ENCODE data around the gene CDH23.

The CDH23 gene

DNA sequence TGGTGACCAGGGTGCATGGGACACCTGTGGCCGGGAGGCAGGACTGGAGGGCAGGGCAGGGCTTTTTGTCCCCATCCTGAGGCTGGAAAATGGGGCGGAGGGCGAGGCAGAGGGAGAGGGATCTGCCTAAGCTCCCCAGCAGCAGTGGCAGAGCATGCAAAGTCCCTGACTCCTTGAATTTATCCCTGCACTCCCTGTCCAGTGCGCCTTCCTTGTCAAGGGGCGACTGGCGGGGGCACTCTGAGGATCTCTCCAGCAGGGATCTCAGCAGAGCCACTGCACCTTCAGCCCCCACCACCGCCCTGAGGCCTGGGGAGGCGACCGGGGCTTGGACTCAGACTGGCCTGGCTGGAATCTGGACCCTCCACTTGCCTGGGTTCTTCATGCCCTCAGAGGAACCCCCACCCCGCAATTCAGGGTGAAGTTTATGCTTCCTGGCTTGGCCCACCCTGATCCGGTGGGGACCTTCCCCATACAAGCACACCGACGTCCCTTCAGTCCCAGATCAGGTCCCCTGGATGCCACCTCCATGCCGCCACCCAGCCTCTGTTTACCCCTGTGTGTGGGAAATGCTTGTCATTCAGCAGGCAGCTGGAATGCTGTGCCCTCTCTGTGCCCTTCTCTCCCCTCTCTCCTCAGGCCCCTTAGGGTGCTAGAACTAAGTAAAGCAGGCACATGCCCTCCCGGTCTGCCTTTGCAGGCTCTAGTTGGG, 46.3 kb downstream of the CDH23 start:
- Histone ChIP-seq H3K27ac (ENCODE audit: low read depth, low read length) (no peak overlapping the region), H3K4me1 (ENCODE audit: control insufficient read depth, insufficient read depth, low read length) (no peaks in the 10 kb centered on the region), H3K27me3 (ENCODE audit: control insufficient read depth, insufficient read depth, low read length) (no peaks in the 10 kb centered on the region), H3K36me3 (ENCODE audit: control insufficient read depth, insufficient read depth, low read length) (no peaks in the 10 kb centered on the region), H3K4me3 (ENCODE audit: low read length) (no peak overlapping the region), H3K9ac (ENCODE audit: low read length) (no peak overlapping the region)

GRCh38 chr10:71443676-71444075, 47.0 kb downstream of the CDH23 start:
- Histone ChIP-seq H3K36me3 (ENCODE audit: control insufficient read depth, insufficient read depth, low read length) (no peaks in the 10 kb centered on the region), H3K4me1 (ENCODE audit: control insufficient read depth, insufficient read depth, low read length) (no peaks in the 10 kb centered on the region), H3K27me3 (ENCODE audit: control insufficient read depth, insufficient read depth, low read length) (no peaks in the 10 kb centered on the region)

DNA sequence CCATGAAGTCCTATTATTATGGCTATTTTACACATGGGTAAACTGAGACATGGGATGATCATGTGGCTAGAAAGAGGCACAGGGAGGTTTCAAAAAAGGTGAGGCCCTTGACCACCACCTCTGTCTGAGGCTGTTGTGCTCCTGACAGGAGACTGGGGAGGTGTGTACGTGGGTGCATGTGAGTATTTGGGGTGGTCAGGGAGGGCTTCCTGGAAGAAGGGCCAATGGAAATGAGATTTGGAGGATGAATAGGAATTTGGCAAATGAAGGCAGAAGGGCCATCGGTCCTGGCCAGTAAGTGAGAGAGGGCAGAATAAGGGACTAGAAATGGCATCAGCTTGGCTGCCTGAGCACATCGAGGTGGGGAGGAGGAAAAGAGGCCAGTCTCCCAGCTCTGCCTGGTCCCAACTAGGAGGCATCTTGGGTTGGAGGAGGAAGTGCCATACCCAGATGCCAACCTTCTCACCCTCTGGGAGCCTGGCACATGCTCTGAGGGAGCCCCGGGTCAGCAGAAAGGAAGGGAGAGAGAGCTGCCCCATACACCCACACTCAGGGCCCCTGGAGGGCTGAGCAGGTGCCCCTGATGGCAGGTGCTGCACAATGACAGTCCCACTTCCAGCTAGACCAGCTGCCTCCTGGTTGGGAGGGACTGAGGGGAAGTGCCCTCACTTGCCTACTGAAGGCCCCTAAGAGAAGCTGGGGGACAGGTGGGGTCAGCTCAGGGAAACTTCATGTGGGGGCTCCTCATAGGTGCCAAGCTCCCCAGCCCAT, 47.7 kb downstream of the CDH23 start:
- Histone ChIP-seq H3K4me3 (ENCODE audit: low read length) (no peak overlapping the region), H3K27ac (ENCODE audit: low read depth, low read length) (no peak overlapping the region), H3K36me3 (ENCODE audit: control insufficient read depth, insufficient read depth, low read length) (no peaks in the 10 kb centered on the region), H3K9ac (ENCODE audit: low read length) (no peak overlapping the region), H3K4me1 (ENCODE audit: control insufficient read depth, insufficient read depth, low read length) (no peaks in the 10 kb centered on the region), H3K27me3 (ENCODE audit: control insufficient read depth, insufficient read depth, low read length) (no peaks in the 10 kb centered on the region)

More at GRCh38 chr10:71443676-71444075, 47.0 kb downstream of the CDH23 start:
- no peak overlapping the region for H3K27ac ChIP-seq (ENCODE audit: low read depth, low read length)
- H3K9ac ChIP-seq (ENCODE audit: low read length): no peak overlapping the region
- H3K4me3 ChIP-seq (ENCODE audit: low read length): no peak overlapping the region

DNA sequence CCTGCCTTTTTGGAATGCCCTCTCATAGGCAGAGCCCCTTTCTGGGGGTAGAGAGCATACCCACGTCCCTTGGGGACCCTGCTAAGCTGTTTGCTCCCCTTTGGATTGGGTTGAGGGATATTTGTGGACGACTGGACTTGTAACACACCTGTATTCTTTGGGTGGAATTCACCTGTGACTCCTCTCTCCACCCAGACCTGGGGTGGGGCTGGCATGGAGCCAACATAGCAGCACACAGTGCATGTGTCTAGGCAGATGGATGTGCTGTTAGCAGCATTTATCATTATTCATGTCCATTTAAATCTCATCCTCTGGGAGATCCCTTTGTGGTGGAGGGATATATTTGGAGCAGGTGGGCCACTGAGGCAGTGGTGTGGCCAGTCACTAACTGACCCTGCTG, 51.0 kb downstream of the CDH23 start:
- H3K27ac ChIP-seq (ENCODE audit: low read depth, low read length): no peak overlapping the region
- no peak overlapping the region for H3K4me3 ChIP-seq (ENCODE audit: low read length)
- no peaks in the 10 kb centered on the region for H3K27me3 ChIP-seq (ENCODE audit: control insufficient read depth, insufficient read depth, low read length)
- H3K36me3 ChIP-seq (ENCODE audit: control insufficient read depth, insufficient read depth, low read length): no peaks in the 10 kb centered on the region
- no peaks in the 10 kb centered on the region for H3K4me1 ChIP-seq (ENCODE audit: control insufficient read depth, insufficient read depth, low read length)
- no peak overlapping the region for H3K9ac ChIP-seq (ENCODE audit: low read length)

GRCh38 chr10:71448146-71448545, 51.4 kb downstream of the CDH23 start:
- Histone ChIP-seq H3K36me3 (ENCODE audit: control insufficient read depth, insufficient read depth, low read length) (no peaks in the 10 kb centered on the region), H3K27me3 (ENCODE audit: control insufficient read depth, insufficient read depth, low read length) (no peaks in the 10 kb centered on the region), H3K4me3 (ENCODE audit: low read length) (no peak overlapping the region), H3K27ac (ENCODE audit: low read depth, low read length) (no peak overlapping the region), H3K4me1 (ENCODE audit: control insufficient read depth, insufficient read depth, low read length) (no peaks in the 10 kb centered on the region), H3K9ac (ENCODE audit: low read length) (no peak overlapping the region)

DNA sequence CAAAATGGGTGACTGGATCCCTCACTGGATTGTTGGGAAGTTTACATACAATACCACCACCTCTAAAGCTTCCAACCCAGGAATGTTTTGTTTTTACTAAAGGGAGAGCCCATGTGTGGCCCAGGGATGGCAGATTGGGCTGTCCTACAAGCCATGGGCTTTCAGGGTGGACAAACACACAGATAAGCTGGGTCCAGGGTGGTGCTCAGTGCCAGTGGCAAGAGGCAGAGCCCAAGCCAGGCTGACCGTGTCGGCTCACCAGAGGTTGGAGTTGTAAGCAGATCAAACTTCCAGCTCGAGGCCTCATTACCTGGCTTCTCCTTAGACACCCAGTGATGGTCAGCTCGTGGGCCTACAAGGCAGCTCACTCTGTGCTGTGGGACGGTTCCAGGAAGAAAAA, 52.3 kb downstream of the CDH23 start:
- no peaks in the 10 kb centered on the region for H3K36me3 ChIP-seq (ENCODE audit: control insufficient read depth, insufficient read depth, low read length)
- no peak overlapping the region for H3K27ac ChIP-seq (ENCODE audit: low read depth, low read length)
- no peaks in the 10 kb centered on the region for H3K27me3 ChIP-seq (ENCODE audit: control insufficient read depth, insufficient read depth, low read length)
- H3K4me3 ChIP-seq (ENCODE audit: low read length): no peak overlapping the region
- no peaks in the 10 kb centered on the region for H3K4me1 ChIP-seq (ENCODE audit: control insufficient read depth, insufficient read depth, low read length)
- no peak overlapping the region for H3K9ac ChIP-seq (ENCODE audit: low read length)

DNA sequence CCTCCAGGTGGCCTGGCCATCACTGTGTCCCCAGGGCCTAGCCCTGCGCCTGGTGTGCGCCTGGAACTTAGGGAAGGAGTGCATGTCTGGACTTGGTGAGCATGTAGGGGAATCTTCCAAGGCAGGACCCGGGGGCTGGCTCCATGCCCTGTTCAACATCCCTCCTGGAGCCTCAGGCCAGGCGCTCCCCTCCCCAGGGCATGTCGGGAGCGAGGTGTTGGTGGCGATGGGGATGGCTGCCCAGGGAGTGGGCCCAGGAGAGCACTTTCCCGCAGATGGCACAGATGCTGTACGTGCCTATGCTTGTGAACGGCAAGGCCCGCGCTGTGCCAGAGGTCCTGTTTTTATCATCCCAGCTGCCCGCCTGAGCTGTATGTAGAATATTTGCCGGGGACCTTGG, 55.0 kb downstream of the CDH23 start:
- H3K4me1 ChIP-seq (ENCODE audit: control insufficient read depth, insufficient read depth, low read length): no peaks in the 10 kb centered on the region
- H3K27ac ChIP-seq (ENCODE audit: low read depth, low read length): no peak overlapping the region
- no peak overlapping the region for H3K9ac ChIP-seq (ENCODE audit: low read length)
- H3K36me3 ChIP-seq (ENCODE audit: control insufficient read depth, insufficient read depth, low read length): no peaks in the 10 kb centered on the region
- H3K4me3 ChIP-seq (ENCODE audit: low read length): no peak overlapping the region
- H3K27me3 ChIP-seq (ENCODE audit: control insufficient read depth, insufficient read depth, low read length): no peaks in the 10 kb centered on the region

DNA sequence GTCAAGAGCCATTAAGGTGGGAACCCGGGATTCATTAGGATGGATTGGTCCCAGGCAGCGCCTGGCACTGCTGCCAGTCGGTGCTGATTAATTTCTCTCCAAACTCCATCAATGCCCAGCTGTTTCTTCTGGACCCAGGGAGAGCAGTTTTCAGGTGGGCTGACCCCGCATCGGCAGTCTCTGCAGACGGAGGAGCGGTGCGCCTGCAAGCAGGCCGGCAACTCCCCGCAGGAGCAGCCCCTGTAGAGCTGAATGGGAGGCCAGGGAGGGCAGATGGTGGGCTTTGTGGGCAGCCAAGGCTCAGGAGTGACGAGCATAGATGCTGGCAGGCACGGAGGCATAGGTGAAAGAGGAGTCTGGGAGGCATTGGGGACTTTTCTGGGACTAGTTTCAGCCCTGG, 56.5 kb downstream of the CDH23 start:
- no peak overlapping the region for H3K9ac ChIP-seq (ENCODE audit: low read length)
- no peak overlapping the region for H3K27ac ChIP-seq (ENCODE audit: low read depth, low read length)
- no peaks in the 10 kb centered on the region for H3K27me3 ChIP-seq (ENCODE audit: control insufficient read depth, insufficient read depth, low read length)
- no peak overlapping the region for H3K4me3 ChIP-seq (ENCODE audit: low read length)
- no peaks in the 10 kb centered on the region for H3K36me3 ChIP-seq (ENCODE audit: control insufficient read depth, insufficient read depth, low read length)
- no peaks in the 10 kb centered on the region for H3K4me1 ChIP-seq (ENCODE audit: control insufficient read depth, insufficient read depth, low read length)

DNA sequence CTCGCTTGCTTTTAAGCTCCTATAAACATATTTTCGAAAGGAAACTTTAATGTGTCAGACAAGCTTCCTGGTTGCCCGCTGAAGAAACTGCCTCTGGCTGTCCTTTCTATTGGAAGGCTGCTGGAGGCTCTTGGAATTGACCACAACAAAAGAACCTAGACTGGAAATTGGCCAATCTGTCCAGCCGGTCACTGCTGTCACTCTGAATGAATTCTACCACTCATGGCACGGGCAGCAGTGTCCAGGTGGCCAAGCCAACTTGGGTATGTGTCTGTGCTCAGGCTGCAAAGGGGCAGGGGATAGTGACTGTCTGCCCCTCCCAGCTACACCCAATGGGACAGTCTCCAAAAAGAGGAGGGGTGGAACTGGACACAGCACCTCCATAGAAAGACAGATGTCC, 57.6 kb downstream of the CDH23 start:
- no peaks in the 10 kb centered on the region for H3K36me3 ChIP-seq (ENCODE audit: control insufficient read depth, insufficient read depth, low read length)
- no peak overlapping the region for H3K9ac ChIP-seq (ENCODE audit: low read length)
- H3K4me1 ChIP-seq (ENCODE audit: control insufficient read depth, insufficient read depth, low read length): no peaks in the 10 kb centered on the region
- no peak overlapping the region for H3K27ac ChIP-seq (ENCODE audit: low read depth, low read length)
- H3K27me3 ChIP-seq (ENCODE audit: control insufficient read depth, insufficient read depth, low read length): no peaks in the 10 kb centered on the region
- H3K4me3 ChIP-seq (ENCODE audit: low read length): no peak overlapping the region

DNA sequence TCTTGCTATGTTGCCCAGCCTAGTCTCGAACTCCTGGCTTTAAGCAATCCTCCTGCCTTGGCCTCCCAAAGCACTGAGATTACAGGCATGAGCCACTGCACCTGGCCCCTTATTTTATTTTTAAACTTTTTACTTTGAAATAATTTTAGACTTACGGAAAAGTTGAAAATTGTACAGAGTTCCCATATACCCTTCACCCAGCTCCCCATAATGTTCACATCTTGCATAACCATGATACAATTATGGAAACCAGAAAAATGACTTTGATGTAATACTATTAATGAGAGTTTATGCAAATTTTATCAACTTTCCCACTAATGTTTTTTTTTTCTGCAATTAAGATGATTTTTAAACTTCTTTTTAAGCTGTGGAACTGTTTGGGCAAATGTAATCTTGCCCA, 58.3 kb downstream of the CDH23 start:
- Histone ChIP-seq H3K4me1 (ENCODE audit: control insufficient read depth, insufficient read depth, low read length) (no peaks in the 10 kb centered on the region), H3K4me3 (ENCODE audit: low read length) (no peak overlapping the region), H3K27ac (ENCODE audit: low read depth, low read length) (no peak overlapping the region), H3K27me3 (ENCODE audit: control insufficient read depth, insufficient read depth, low read length) (no peaks in the 10 kb centered on the region), H3K9ac (ENCODE audit: low read length) (no peak overlapping the region), H3K36me3 (ENCODE audit: control insufficient read depth, insufficient read depth, low read length) (no peaks in the 10 kb centered on the region)

GRCh38 chr10:71456631-71457030, 59.9 kb downstream of the CDH23 start:
- Histone ChIP-seq H3K36me3 (ENCODE audit: control insufficient read depth, insufficient read depth, low read length) (no peaks in the 10 kb centered on the region), H3K4me1 (ENCODE audit: control insufficient read depth, insufficient read depth, low read length) (no peaks in the 10 kb centered on the region), H3K4me3 (ENCODE audit: low read length) (no peak overlapping the region), H3K27me3 (ENCODE audit: control insufficient read depth, insufficient read depth, low read length) (no peaks in the 10 kb centered on the region), H3K9ac (ENCODE audit: low read length) (no peak overlapping the region), H3K27ac (ENCODE audit: low read depth, low read length) (no peak overlapping the region)

GRCh38 chr10:71457908-71458307, 61.2 kb downstream of the CDH23 start:
- no peaks in the 10 kb centered on the region for H3K4me1 ChIP-seq (ENCODE audit: control insufficient read depth, insufficient read depth, low read length)
- H3K9ac ChIP-seq (ENCODE audit: low read length): no peak overlapping the region
- H3K36me3 ChIP-seq (ENCODE audit: control insufficient read depth, insufficient read depth, low read length): no peaks in the 10 kb centered on the region
- H3K27ac ChIP-seq (ENCODE audit: low read depth, low read length): no peak overlapping the region
- H3K4me3 ChIP-seq (ENCODE audit: low read length): no peak overlapping the region
- H3K27me3 ChIP-seq (ENCODE audit: control insufficient read depth, insufficient read depth, low read length): no peaks in the 10 kb centered on the region

- Histone ChIP-seq H3K36me3 (ENCODE audit: control insufficient read depth, insufficient read depth, low read length) (no peaks in the 10 kb centered on the region), H3K9ac (ENCODE audit: low read length) (no peak overlapping the region), H3K4me3 (ENCODE audit: low read length) (no peak overlapping the region), H3K4me1 (ENCODE audit: control insufficient read depth, insufficient read depth, low read length) (no peaks in the 10 kb centered on the region), H3K27ac (ENCODE audit: low read depth, low read length) (no peak overlapping the region), H3K27me3 (ENCODE audit: control insufficient read depth, insufficient read depth, low read length) (no peaks in the 10 kb centered on the region)
These were observed 61.7 kb downstream of the CDH23 start for GRCh38 chr10:71458387-71458786.
